Smooth muscle cell (in vitro differentiated cells): ENCODE data around the gene PIEZO2. TPM values are rescaled to one million over a fixed set of nuclear protein-coding genes. Genes with fewer than 3 reads are reported as not detected.
A peak's percentile ranks its signal among the peaks of the same experiment; 100 is the strongest.

Source experiments
- DNase-seq: peaks from one replicate; lab custom pipeline; 2025; ENCODE audit not compliant: unreplicated experiment; lab: John Stamatoyannopoulos, UW
- H2AFZ ChIP-seq: fragments of 200-600 bp; sonication (generic); 2 replicates; pipeline ENCODE4 v1.6.0; 2016; ENCODE audit warnings: antibody characterized with exemption, low read depth, mild to moderate bottlenecking
- H3F3A ChIP-seq: fragments of 200-600 bp; sonication (generic); 2 replicates; pipeline ENCODE4 v1.6.0; 2017; ENCODE audit warnings: antibody characterized with exemption, low read depth
- H3K27ac ChIP-seq: fragments of 200-600 bp; sonication (generic); 2 replicates; pipeline ENCODE4 v1.5.1; 2016; ENCODE audit warnings: low read depth, mild to moderate bottlenecking
- H3K27me3 ChIP-seq: fragments of 200-600 bp; sonication (generic); 2 replicates; pipeline ENCODE4 v1.6.1; 2016; ENCODE audit warnings: low read depth, mild to moderate bottlenecking
- H3K36me3 ChIP-seq: fragments of 200-600 bp; sonication (generic); 2 replicates; pipeline ENCODE4 v1.5.1; 2016; ENCODE audit warnings: low read depth
- H3K4me1 ChIP-seq: fragments of 200-600 bp; sonication (generic); 2 replicates; pipeline ENCODE4 v1.5.1; 2016; ENCODE audit warnings: low read depth
- H3K4me2 ChIP-seq: fragments of 200-600 bp; sonication (generic); 2 replicates; pipeline ENCODE4 v1.6.0; 2016; ENCODE audit warnings: mild to moderate bottlenecking
- H3K4me3 ChIP-seq: fragments of 200-600 bp; sonication (generic); 2 replicates; pipeline ENCODE4 v1.5.1; 2016; ENCODE audit warnings: mild to moderate bottlenecking
- H3K79me2 ChIP-seq: fragments of 200-600 bp; sonication (generic); 2 replicates; pipeline ENCODE4 v1.6.0; 2016; ENCODE audit warnings: low read depth, mild to moderate bottlenecking
- H3K9ac ChIP-seq: fragments of 200-600 bp; sonication (generic); 2 replicates; pipeline ENCODE4 v1.6.0; 2016; ENCODE audit warnings: low read depth
- H3K9me3 ChIP-seq: fragments of 200-600 bp; sonication (generic); replicated peaks from 2 replicates; pipeline ENCODE4 v1.5.1; 2016; ENCODE audit warnings: low read depth
- H4K20me1 ChIP-seq: fragments of 200-600 bp; sonication (generic); 2 replicates; pipeline ENCODE4 v1.6.0; 2016; ENCODE audit warnings: low read depth
- WGBS: methylation state at CpG from one replicate; pipeline ENCODE4 v1.1.7; 2016; ENCODE audit warnings: low lambda C conversion rate; 5-methylcytosine and 5-hydroxymethylcytosine counted together
- polyA plus RNA-seq: library from polyadenylated mRNA; unstranded; fragments of >200 nt; fragmentation: Nextera tagmentation; extraction: Ambion mirVana; gene quantifications from 2 replicates; pipeline ENCODE4 v1.2.1, GENCODE V29; 2016
- total RNA-seq: library from RNA; depleted of rRNA; stranded (reverse); fragments of >200 nt; gene quantifications from 2 replicates; pipeline ENCODE4 v1.2.3, GENCODE V29; 2014
- TF ChIP-seq, protein P1 (sequence below): fragments of 200-600 bp; sonication (generic); IDR thresholded peaks from 2 replicates; pipeline ENCODE4 v1.5.1; 2017; ENCODE audit warnings: borderline replicate concordance, mild to moderate bottlenecking, antibody characterized with exemption; ENCODE audit not compliant: insufficient read depth, poor library complexity, severe bottlenecking

PIEZO2 gene
- total and polyA plus RNA-seq, 2 experiments from 2014 or later: 1.3 to 4.7 TPM

DNA sequence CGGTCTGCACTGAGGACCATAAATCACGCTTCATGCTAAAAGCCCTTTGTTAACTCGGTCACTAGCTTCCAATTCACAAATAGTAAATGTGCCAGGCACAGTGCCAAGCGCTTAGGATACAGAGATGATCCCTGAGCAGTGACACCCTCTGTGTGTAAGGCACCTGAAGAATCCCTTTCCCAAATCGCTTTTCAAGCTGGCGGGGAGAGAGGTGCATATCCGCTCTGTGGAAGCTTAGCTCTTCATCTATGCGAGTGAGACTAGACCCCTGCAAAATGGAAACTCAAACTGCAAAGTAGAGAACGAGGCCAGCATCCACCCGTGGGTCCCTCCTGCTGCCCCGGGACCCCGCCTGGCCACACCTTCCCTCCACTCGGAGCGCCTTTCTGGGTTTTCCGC, 2.4 kb downstream of the PIEZO2 start:
- Histone ChIP-seq H3K4me1 (peaks cover 10% of the 10 kb centered on the region), H3K27ac (no peak overlapping the region), H3K4me2 (peak overlapping the region; percentile 97), H3K9ac (no peak overlapping the region), H3K27me3 (peaks cover 76% of the 10 kb centered on the region), H4K20me1 (no peaks in the 10 kb centered on the region), H2AFZ (no peak overlapping the region), H3K4me3 (peak overlapping the region; percentile 64), H3K79me2 (no peaks in the 10 kb centered on the region), H3F3A (no peaks in the 10 kb centered on the region), H3K36me3 (no peaks in the 10 kb centered on the region), H3K9me3 (no peaks in the 10 kb centered on the region)
- WGBS: 32% methylated on average over 15 of the region's 15 CpGs
- DNase-seq: no peak
- TF ChIP-seq, protein P1, sequence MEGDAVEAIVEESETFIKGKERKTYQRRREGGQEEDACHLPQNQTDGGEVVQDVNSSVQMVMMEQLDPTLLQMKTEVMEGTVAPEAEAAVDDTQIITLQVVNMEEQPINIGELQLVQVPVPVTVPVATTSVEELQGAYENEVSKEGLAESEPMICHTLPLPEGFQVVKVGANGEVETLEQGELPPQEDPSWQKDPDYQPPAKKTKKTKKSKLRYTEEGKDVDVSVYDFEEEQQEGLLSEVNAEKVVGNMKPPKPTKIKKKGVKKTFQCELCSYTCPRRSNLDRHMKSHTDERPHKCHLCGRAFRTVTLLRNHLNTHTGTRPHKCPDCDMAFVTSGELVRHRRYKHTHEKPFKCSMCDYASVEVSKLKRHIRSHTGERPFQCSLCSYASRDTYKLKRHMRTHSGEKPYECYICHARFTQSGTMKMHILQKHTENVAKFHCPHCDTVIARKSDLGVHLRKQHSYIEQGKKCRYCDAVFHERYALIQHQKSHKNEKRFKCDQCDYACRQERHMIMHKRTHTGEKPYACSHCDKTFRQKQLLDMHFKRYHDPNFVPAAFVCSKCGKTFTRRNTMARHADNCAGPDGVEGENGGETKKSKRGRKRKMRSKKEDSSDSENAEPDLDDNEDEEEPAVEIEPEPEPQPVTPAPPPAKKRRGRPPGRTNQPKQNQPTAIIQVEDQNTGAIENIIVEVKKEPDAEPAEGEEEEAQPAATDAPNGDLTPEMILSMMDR: no peak

DNA sequence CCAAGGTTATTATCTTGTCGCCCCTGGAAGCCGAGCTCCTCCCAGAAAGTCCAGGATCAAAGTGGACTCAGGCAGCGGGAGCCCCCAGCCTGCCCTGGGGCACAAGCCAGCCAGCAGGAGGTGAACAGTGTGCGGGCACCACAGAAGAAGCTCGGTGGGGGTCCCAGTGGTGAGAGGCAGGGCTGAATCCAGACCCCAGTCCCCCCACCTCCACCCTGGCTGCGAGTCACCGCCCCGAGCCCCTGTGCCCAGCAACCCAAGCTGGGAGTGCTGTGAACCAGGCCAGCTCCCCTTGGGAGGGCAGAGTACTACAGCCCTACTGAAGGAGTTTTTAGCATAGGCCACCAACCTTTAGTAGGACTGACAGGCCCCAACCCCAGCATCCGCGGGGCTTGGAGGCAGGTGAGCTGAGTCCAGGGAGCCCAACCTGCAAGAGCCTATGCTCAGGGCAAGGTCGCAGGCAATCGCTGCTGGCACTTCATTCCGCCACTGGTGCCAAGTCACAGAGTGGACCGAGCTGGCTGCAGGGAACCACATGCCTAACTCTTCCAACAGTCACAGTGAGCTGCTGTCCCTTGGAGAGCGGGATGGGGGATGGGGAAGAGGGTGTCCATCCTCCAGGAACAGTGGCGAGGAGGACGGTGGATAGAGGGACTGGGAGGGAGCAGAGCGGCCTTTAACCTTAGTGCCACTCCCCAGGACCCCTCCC, 3.0 kb downstream of the PIEZO2 start:
- Histone ChIP-seq H3K27ac (no peak overlapping the region), H3K9me3 (no peaks in the 10 kb centered on the region), H3K9ac (no peak overlapping the region), H3K4me2 (no peak overlapping the region), H4K20me1 (no peaks in the 10 kb centered on the region), H3F3A (no peaks in the 10 kb centered on the region), H2AFZ (no peak overlapping the region), H3K27me3 (peaks cover 71% of the 10 kb centered on the region), H3K4me3 (peak overlapping the region; percentile 64), H3K79me2 (no peaks in the 10 kb centered on the region), H3K36me3 (no peaks in the 10 kb centered on the region), H3K4me1 (peaks cover 10% of the 10 kb centered on the region)
- DNase-seq: no peak
- 40% methylated on average over 17 of the region's 18 CpGs for WGBS
- TF ChIP-seq, protein P1: no peak

DNA sequence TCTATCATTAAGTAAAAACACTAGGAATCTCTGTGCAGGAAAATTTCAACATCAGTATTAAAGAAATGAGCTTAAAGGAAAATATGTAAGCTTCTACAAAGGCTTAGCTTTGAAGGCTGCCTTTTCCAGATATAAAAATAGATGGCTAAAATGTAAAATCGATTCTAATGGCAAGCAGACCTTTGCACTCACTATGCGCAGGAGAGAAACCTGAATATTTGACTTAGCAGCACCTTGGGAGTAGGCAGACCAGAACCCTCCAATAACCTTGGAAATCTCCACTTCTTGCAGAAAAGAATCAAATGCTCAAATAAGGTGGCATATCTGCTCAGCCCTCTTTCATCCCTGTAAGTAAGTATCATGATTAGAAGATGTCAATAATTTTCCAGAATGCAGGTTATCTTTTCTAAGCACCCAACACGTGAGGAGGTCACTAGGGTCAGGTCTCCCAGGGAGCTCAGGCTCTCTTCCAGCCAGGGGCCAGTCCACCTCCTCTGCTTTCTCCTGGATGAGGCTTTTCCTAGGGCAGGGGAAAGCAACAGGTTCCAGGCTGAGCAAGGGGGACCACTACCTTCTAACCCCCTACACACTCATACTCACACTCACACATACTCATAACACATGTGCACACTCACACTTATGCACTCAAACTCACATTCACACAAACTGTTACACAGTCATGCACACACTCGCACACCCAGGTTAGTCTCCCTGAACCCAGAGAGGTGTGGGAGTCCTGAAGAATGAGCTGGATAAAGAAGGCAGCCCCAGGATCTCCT, 3.8 kb downstream of the PIEZO2 start:
- Histone ChIP-seq H3K4me3 (no peak overlapping the region), H4K20me1 (no peaks in the 10 kb centered on the region), H3K4me2 (no peak overlapping the region), H3K9me3 (no peaks in the 10 kb centered on the region), H3K79me2 (no peaks in the 10 kb centered on the region), H3K4me1 (peaks cover 10% of the 10 kb centered on the region), H2AFZ (no peak overlapping the region), H3K27ac (no peak overlapping the region), H3K36me3 (no peaks in the 10 kb centered on the region), H3F3A (no peaks in the 10 kb centered on the region), H3K9ac (no peak overlapping the region), H3K27me3 (peaks cover 63% of the 10 kb centered on the region)
- TF ChIP-seq, protein P1: no peak
- DNase-seq: no peak
- 79% methylated on average over 4 of the region's 4 CpGs for WGBS
